ACC112 (cell line): ENCODE measurements around the gene ACSS1.
"Not testable (repeated sequence)": the region's sequence is repeated elsewhere in the genome, so short reads cannot be mapped to it uniquely, and the experiment has no call there.

ENCODE experiments used
- H2AFZ ChIP-seq: fragments of 200-600 bp; sonication (generic); one replicate; pipeline ENCODE4 v1.6.0; 2017; ENCODE audit warnings: antibody characterized with exemption, low read length; ENCODE audit not compliant: unreplicated experiment
- H3K27ac ChIP-seq: fragments of 200-600 bp; sonication (generic); 2 replicates; pipeline ENCODE4 v1.5.1; 2014; ENCODE audit warnings: low read depth, mild to moderate bottlenecking, antibody characterized with exemption, low read length, moderate library complexity
- H3K27me3 ChIP-seq: fragments of 200-600 bp; sonication (generic); 2 replicates; pipeline ENCODE4 v1.6.1; 2014; ENCODE audit warnings: mild to moderate bottlenecking, antibody characterized with exemption, low read length, moderate library complexity, mixed read lengths; ENCODE audit not compliant: insufficient read depth
- H3K36me3 ChIP-seq: fragments of 200-600 bp; sonication (generic); 2 replicates; pipeline ENCODE4 v1.6.1; 2016; ENCODE audit warnings: mild to moderate bottlenecking, antibody characterized with exemption, low read length, moderate library complexity, mixed read lengths; ENCODE audit not compliant: insufficient read depth
- H3K4me1 ChIP-seq: fragments of 200-600 bp; sonication (generic); one replicate; pipeline ENCODE4 v1.6.1; 2016; ENCODE audit warnings: low read length, mixed read lengths; ENCODE audit not compliant: insufficient read depth, unreplicated experiment, control insufficient read depth
- H3K4me3 ChIP-seq: fragments of 200-600 bp; sonication (generic); 2 replicates; pipeline ENCODE4 v1.5.1; 2014; ENCODE audit warnings: mild to moderate bottlenecking, low read depth, low read length
- H3K79me2 ChIP-seq: fragments of 200-600 bp; sonication (generic); one replicate; pipeline ENCODE4 v1.6.0; 2016; ENCODE audit warnings: low read length; ENCODE audit not compliant: control insufficient read depth, unreplicated experiment, insufficient read depth

The ACSS1 gene

DNA sequence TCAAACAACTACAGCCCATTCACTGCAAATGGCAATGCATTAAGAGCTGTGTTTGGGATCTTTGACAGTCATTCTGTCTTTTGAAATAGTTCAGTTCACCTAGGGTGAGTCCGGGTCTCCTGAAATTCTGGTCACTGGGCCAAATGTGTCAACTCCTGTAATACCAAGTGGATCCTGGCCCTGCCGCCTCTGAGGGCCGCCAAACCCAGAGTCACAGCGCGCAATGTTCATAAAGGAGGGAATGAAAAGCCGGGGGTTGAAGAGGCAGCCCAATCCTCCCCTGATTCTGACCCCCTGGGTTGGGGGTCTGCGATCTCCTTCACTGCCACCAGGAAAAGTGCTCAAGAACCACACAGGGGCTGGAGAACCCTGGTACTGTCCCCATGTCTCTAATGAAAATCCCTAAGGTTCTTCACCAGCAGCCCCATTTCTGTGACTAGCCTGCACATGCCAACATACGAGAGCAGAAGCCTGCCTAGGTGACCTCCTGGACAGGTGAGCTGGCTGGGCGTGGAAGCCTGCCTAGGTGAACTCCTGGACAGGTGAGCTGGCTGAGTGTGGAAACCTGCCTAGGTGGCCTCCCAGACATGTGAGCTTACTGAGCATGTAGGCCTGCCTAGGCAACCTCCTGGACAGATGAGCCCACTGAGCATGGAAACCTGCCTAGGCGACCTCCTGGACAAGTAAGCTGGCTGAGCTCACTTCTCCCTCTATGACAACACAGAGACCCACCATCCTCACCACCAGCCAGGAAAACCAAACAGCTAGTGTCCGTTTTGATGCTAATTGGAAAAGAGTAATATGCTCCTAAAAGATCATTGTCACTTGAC lies 49.3 kb downstream of the ACSS1 start:
- no peak overlapping the region for H3K27ac ChIP-seq
- no peaks in the 10 kb centered on the region for H3K79me2 ChIP-seq
- H3K4me1 ChIP-seq = no peaks in the 10 kb centered on the region
- H3K4me3 ChIP-seq = no peak overlapping the region
- H3K36me3 ChIP-seq = no peaks in the 10 kb centered on the region
- no peak overlapping the region for H2AFZ ChIP-seq
- no peaks in the 10 kb centered on the region for H3K27me3 ChIP-seq

- H3K36me3 ChIP-seq = no peaks in the 10 kb centered on the region
- no peak overlapping the region for H3K27ac ChIP-seq
- H3K27me3 ChIP-seq = no peaks in the 10 kb centered on the region
- H3K79me2 ChIP-seq = no peaks in the 10 kb centered on the region
- H3K4me1 ChIP-seq = no peaks in the 10 kb centered on the region
- no peak overlapping the region for H2AFZ ChIP-seq
- H3K4me3 ChIP-seq = no peak overlapping the region
Measured at GRCh38 chr20:25007491-25008305, 50.2 kb downstream of the ACSS1 start.

- Histone ChIP-seq H2AFZ (no peak overlapping the region), H3K4me1 (no peaks in the 10 kb centered on the region), H3K36me3 (no peaks in the 10 kb centered on the region), H3K27me3 (no peaks in the 10 kb centered on the region), H3K4me3 (no peak overlapping the region), H3K79me2 (no peaks in the 10 kb centered on the region), H3K27ac (no peak overlapping the region)
Measured at GRCh38 chr20:25006431-25007167, 51.3 kb downstream of the ACSS1 start.

- Histone ChIP-seq H3K4me1 (peaks cover 3% of the 10 kb centered on the region), H3K4me3 (no peak overlapping the region), H3K36me3 (no peaks in the 10 kb centered on the region), H3K27ac (no peak overlapping the region), H3K27me3 (no peaks in the 10 kb centered on the region), H2AFZ (no peak overlapping the region), H3K79me2 (no peaks in the 10 kb centered on the region)
Measured at GRCh38 chr20:25005661-25006060, 52.3 kb downstream of the ACSS1 start.

GRCh38 chr20:25005220-25005619 lies 52.7 kb downstream of the ACSS1 start:
- Histone ChIP-seq H3K36me3 (no peaks in the 10 kb centered on the region), H3K27ac (no peak overlapping the region), H3K27me3 (no peaks in the 10 kb centered on the region), H3K4me1 (peaks cover 8% of the 10 kb centered on the region), H2AFZ (no peak overlapping the region), H3K79me2 (no peaks in the 10 kb centered on the region), H3K4me3 (no peak overlapping the region)

DNA sequence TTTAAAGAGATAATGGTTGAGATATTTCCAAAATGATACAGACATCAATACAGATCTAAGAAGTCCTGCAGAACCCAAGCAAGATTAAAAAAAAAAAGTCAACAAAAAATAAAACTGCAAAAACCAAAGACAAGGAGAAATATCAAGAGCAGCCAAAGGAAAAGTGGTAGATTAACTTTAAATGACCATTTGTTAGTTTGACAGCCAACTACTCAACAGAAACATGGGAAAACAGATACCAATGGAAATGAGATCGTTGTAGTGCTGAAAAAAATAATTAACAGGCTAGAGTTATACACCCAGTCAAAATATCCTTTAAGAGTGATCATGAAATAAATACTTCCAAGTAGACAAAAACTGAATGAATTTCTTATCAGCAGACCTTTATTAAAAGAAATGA lies 54.9 kb downstream of the ACSS1 start:
- H3K27ac ChIP-seq = no peak overlapping the region
- H3K36me3 ChIP-seq = no peaks in the 10 kb centered on the region
- no peak overlapping the region for H2AFZ ChIP-seq
- H3K4me3 ChIP-seq = no peak overlapping the region
- peaks cover 15% of the 10 kb centered on the region for H3K4me1 ChIP-seq
- H3K79me2 ChIP-seq = no peaks in the 10 kb centered on the region
- H3K27me3 ChIP-seq = 0 out of 2 replicates have a peak, but pooled peaks cover 3% of the 10 kb centered on the region

DNA sequence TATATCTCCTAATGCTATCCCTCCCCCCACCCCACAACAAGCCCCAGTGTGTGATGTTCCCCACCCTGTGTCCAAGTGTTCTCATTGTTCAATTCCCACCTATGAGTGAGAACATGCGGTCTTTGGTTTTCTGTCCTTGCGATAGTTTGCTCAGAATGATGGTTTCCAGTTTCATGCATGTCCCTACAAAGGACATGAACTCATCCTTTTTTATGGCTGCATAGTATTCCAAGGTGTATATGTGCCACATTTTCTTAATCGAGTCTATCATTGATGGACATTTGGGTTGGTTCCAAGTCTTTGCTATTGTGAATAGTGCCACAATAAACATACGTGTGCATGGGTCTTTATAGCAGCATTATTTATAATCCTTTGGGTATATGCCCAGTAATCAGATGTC lies 56.6 kb downstream of the ACSS1 start:
- not testable (repeated sequence) for H3K4me3 ChIP-seq, H3K79me2 ChIP-seq, H3K36me3 ChIP-seq, H2AFZ ChIP-seq, H3K27ac ChIP-seq, H3K27me3 ChIP-seq
- peaks cover 16% of the 10 kb centered on the region for H3K4me1 ChIP-seq

DNA sequence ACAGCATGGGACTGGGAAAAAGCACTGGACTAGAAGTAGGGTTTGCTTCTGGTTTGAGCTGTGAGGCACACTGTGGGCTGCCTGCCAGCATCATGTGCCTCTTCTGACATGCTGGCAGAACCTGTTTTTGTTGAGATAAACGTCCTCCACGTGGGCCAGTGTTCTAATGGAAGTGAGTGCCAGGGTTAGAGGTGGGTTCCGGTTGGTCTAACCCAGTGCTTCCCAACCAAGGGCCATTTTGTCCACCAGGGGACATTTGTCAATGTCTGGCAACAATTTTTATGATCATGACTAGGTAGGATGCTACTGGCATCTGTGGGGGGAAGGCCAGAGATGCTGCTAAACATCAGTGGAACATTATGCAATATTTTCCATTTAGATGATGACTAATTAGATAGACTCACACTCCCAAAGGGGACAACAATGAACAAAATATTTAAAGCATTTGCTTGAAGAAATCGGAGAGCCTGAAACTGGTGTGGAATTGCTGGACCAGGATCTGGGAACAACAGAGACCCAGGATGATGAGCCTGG lies 57.6 kb downstream of the ACSS1 start:
- Histone ChIP-seq H3K4me3 (no peak overlapping the region), H3K27me3 (peaks cover 9% of the 10 kb centered on the region; the same call in 1 of the 2 replicates), H3K79me2 (no peaks in the 10 kb centered on the region), H3K27ac (peak overlapping the region; percentile 59), H3K36me3 (no peaks in the 10 kb centered on the region), H3K4me1 (peaks cover 20% of the 10 kb centered on the region), H2AFZ (no peak overlapping the region)

DNA sequence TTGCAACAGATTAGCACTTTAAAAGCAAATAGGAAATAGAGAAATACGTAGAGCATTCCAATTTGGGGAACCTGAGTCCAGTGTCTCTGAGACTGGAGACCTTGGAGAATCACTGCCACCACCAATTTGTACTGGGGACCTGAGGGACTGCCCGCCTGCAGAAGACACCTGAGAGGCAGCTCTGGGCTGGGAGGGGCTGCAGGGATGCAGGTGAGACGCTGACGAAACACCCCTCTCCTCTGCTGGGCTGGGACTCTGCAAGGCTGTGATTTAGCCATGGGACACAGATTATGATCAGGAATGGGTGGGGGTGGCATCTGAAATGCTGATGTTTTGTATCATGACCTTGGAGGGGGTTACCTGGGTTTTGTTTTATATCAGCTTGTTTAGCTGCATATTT lies 58.4 kb downstream of the ACSS1 start:
- Histone ChIP-seq H3K4me1 (peaks cover 20% of the 10 kb centered on the region), H3K36me3 (no peaks in the 10 kb centered on the region), H3K27me3 (peaks cover 9% of the 10 kb centered on the region; the same call in 1 of the 2 replicates), H3K79me2 (no peaks in the 10 kb centered on the region), H3K4me3 (no peak overlapping the region), H3K27ac (peak overlapping the region; percentile 59; the same call in 1 of the 2 replicates), H2AFZ (no peak overlapping the region)
